HG03064 (cell line): ENCODE data around the gene ELP4.
A peak's percentile ranks its signal among the peaks of the same experiment; 100 is the strongest.
"Not testable (repeated sequence)": the region's sequence is repeated elsewhere in the genome, so short reads cannot be mapped to it uniquely, and the experiment has no call there.

Experiments
- ATAC-seq: cut with Tn5 transposase; IDR thresholded peaks from one replicate; pipeline ENCODE4 v1.9.1; 2021; ENCODE audit warnings: low read depth; ENCODE audit not compliant: unreplicated experiment

ELP4 gene

GRCh38 chr11:31641477-31642062 lies 132.0 kb downstream of the ELP4 start:
- no peak for ATAC-seq

GRCh38 chr11:31643857-31644256 lies 134.3 kb downstream of the ELP4 start:
- ATAC-seq, result no peak

GRCh38 chr11:31645747-31646146 lies 136.2 kb downstream of the ELP4 start:
- ATAC-seq, result no peak

- ATAC-seq, result no peak
These were observed 136.6 kb downstream of the ELP4 start for GRCh38 chr11:31646216-31646615.

- no peak for ATAC-seq
These were observed 139.8 kb downstream of the ELP4 start for GRCh38 chr11:31649129-31649966.

GRCh38 chr11:31651208-31651607 lies 141.6 kb downstream of the ELP4 start:
- ATAC-seq, result peak; percentile 47

DNA sequence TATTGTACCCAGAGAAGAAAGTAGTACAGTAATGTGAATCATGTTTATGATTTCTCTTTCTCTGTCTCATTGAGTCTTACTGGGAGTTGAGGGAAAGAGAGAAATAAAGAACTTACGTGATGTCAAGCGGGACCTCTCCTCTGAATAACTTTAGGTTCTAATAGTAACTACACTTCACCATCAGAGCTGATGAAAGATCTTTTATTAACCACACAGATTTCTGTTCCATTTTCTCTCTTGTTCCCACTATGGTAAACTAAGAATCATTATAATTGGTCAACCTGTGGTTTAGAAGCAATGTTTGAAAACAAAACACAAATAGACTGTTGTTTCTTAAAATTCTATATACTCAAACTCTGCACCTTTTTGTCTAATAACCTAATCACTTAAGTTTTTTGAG lies 142.3 kb downstream of the ELP4 start:
- peak; percentile 68 for ATAC-seq

DNA sequence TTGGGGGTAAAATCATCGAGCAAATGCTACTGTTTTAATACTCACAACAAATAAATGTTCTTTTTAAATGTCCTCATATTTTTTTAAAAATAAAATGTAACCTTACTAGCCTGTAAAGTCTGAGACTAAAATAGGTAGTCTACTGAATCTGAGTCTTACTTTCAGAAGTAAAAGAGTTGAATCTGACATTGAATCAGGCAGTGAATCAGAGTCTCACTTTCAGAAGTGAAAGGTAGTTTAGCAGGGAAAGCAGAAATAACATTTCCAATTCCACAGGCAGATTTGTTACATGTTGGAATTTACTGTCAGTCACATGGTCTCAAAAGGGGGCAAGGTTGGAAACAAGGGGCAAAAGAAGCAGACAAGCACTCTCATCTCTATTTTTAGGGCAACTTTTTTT lies 143.0 kb downstream of the ELP4 start:
- ATAC-seq, result no peak

- no peak for ATAC-seq
These were observed 145.9 kb downstream of the ELP4 start for GRCh38 chr11:31655483-31655882.

GRCh38 chr11:31656051-31656450 lies 146.5 kb downstream of the ELP4 start:
- no peak for ATAC-seq

DNA sequence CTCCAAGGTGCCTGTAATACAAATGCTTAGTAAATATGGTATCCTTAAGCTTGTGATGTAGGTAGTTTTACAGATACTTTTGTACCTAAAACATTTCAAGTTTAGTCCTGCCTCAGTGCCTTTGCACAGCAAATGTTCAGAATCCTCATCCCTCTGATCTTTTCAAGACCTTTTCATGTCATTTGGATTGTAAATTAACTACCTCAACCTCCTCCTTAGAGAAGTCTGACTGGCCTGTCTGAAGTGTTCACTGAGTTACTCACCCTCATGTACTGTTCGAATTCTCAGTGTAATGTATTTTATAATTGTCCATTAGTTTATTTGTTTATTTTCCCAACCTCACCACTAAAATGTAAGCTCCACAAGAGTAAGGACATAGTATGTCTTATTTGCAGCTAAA lies 147.5 kb downstream of the ELP4 start:
- ATAC-seq, result no peak

DNA sequence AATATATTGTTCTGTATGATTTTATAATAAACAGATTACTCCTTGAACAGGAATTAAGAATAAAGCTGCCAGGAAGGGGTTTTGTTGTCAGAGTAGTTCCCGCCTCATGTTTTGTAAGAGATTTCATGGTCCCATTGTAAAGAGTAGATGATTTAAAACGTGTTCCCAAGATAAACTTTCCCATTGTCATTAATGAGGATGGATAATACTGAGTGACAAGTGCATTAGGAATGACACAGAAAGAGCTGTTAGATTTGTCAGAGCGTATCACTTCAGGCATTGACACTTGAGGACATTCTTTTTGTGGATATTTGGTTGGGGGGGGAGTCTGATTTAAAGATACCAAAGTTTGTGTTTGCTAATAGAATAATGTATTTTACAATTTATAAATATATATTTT lies 154.6 kb downstream of the ELP4 start:
- ATAC-seq, result no peak

GRCh38 chr11:31664954-31665353 lies 155.4 kb downstream of the ELP4 start:
- no peak for ATAC-seq

DNA sequence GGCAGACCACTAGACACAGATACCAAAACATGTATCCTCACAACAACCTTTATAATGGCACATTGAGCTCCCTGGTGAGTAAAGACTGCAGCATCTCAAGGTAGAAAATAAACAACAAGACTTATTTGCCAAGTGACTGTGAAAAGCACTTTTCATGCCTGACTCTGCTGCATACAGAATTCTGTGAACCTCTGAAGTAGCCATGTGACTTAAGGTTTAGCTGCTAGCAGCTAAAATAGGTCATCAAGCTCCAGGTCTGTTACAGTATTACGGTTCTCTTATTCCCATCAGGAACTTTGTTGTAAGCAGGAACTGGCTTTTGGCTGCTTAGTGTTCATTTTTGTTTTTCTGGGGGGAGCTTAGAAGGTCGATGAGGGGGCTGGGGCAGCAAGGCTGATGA lies 162.1 kb downstream of the ELP4 start:
- no peak for ATAC-seq

DNA sequence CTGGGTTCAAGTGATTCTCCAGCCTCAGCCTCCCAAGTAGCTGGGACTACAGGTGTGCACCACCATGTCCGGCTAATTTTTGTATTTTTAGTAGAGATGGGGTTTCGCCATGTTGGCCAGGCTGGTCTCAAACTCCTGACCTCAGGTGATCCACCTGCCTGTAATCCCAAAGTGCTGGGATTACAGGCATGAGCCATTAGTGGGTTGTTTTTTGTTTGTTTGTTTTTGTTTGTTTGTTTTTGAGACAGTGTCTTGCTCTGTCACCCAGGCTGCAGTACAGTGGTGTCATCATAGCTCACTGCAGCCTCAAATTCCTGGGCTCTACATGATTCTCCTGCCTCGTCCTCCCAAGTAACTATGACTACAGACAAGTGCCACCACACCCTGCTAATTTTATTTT lies 163.5 kb downstream of the ELP4 start:
- not testable (repeated sequence) for ATAC-seq

DNA sequence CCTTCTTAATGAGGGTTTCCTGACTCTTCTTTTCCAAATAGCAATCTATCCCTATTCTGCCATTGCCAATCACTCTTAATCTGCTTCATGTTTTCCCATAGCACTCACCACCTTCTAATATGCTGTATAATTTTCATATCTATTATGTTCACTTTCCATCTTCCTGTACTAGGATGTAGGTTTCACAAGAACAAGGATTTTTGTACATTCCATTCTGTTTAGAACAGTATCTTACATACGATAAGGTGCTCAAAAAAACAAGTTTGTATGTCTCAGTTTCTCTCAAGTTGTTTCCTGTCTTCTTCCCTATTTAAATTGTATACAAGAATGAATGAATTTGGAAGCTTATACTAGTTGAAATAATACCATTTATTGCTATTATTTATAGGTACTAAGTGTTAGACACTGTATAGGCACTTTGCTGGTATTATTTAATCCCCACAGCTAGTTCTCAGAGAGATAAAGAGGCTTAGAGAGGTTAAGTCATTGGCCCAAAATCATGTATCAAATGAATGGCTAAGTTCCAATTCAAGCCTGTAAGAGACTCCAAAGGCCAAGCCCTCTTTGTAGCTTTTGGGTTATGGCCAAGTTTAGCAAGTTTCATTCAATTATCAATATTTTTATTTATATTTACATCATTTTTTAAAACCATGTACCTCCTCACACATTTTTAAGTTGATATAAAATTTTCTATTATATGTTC lies 166.9 kb downstream of the ELP4 start:
- no peak for ATAC-seq

DNA sequence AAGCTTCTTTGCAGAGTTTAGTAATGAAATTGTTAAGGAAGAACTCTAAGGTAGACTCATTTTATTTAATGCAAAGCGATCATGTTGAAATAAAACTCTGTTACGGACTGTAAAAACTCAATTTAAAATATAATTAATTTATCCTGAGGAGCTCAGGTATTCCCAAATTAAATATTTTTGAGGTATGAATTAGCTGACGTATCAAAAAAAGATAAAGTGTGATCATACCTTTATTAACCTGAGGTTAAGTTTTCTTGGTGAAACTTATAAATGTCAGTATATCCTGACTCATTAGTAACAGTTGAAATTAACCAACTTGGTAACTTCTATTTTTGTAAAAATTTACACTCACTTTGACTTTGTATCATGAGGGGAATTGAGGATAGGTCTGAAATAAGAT lies 171.2 kb downstream of the ELP4 start:
- no peak for ATAC-seq

- no peak for ATAC-seq
These were observed 177.7 kb downstream of the ELP4 start for GRCh38 chr11:31687256-31687655.

GRCh38 chr11:31687861-31688260 lies 178.3 kb downstream of the ELP4 start:
- ATAC-seq, result no peak

DNA sequence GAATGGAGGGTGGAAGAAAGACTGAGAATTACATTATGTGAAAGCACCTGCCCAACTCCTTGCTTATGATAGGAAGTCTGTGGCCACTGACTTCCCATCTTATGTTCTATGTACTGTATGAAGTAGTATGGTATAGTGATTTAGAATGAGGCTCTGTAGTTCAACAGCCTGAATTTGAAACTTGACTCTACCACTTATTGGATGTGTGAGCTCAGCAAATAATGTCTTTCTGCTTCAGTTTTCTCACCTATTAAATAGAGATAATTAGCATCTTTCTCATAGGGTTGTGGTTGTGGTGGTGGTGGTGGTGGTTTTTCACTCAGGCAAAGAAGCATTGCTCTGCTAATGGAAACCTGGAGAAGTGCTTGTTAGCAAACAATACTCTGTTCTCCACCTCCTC lies 180.0 kb downstream of the ELP4 start:
- no peak for ATAC-seq

DNA sequence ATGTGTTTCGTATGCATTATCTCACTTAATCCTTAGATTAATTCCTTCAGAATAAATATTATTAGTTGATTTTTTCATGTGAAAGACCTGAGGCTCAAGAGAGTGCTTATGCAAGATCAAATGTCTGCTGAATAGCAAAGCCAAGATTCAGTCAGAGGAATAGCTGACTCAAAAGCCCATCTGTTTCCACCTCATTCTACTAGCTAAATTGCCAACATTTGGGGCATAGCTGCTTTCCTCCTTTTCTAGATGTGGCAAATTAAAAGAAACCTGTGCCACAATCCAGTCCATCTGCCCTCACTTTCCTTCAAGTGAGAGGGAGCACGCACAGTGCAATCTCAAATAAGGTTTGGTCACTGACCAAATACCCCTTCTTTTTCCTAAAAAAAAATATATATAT lies 180.5 kb downstream of the ELP4 start:
- ATAC-seq, result no peak

DNA sequence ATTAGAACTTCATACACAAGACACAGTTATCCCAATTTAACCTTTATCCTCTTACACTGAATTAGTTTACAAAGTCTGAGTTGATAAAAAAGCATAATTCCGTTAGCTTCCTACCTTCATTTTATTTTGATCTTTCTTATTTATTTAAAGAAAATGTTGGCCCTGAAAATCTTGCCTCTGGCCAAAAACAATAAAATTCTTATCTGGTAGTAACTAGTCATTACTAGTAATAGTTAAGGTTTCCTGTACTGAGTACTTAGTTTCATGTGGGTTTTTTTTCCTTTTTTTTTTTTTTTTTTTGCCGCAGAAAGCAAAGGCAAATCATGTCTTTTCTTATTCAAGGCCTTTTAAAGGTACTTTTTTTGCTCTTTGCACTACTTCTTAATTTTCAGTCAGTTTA lies 180.9 kb downstream of the ELP4 start:
- ATAC-seq, result no peak
